ENCODE results near the gene COLEC12.
A peak's percentile ranks its signal among the peaks of the same experiment; 100 is the strongest.

COLEC12 gene

GRCh38 chr18:362311-363290 is 137.9 kb downstream of the COLEC12 start:
- peak; percentile 45 for DNase-seq (ENCODE audit: low read depth)

GRCh38 chr18:361941-362310 is 138.6 kb downstream of the COLEC12 start:
- DNase-seq (ENCODE audit: low read depth), result peak; percentile 98

GRCh38 chr18:361100-361732 is 139.3 kb downstream of the COLEC12 start:
- no peak for DNase-seq (ENCODE audit: low read depth)

DNA sequence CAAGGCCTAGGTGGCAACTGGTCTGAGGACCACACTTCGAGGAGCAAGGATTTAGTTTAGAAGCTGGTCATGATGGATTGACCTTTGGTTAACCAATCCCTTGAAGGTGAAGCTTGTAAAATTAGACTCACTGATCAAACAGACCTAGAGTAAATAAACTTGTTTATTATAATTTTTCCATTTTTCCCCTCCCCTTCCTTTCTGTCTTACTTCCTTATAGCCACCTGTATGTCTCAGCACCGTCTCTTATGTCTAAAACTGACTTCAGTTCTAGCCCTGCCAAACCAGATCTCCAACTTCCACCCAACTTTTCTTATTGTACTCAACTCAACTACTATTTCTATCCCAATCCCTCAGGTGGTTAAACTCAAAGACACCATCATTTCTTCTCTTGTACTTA is 139.8 kb downstream of the COLEC12 start:
- DNase-seq (ENCODE audit: low read depth), result no peak

- no peak for DNase-seq (ENCODE audit: low read depth)
Observed at GRCh38 chr18:356778-357177, 143.7 kb downstream of the COLEC12 start.

DNA sequence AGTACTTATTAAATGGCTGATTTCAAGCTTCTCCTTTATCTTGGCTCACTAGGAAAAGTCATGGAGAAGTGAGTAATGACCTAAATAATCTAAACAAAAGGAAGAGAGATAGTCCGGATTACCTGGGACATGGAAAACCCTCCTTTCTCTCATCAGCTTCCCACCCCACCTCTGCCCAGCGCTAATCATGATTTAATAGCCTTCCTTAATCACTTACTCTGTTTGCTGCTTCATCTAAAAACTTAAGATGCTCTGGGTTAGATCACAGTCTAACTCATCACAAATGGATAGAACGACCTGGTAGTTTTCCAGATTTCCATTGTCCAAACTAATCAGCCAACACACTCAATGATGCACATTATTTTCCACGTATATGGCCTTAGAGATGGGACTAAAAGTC is 144.8 kb downstream of the COLEC12 start:
- DNase-seq (ENCODE audit: low read depth), result no peak

DNA sequence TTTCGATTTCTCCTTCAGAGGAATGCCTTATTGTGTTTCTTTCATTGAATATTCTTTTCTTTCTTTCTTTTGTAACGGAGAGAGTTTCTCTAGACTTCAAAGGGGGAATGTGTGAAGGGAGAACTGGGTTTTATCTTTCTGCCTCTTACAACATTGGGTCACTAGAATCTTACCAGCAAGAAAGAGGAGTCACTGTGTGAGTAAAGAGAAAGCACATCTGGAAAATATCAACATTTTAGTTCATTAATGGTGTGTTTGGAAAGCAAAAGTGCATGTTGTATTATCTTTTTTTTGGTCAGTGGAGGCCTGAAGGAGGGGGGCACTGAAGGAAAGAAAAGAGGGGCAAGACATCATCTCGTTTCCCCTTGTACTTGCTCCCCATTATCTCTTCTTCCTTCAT is 146.0 kb downstream of the COLEC12 start:
- peak; percentile 59 for DNase-seq (ENCODE audit: low read depth)

GRCh38 chr18:354003-354402 is 146.5 kb downstream of the COLEC12 start:
- DNase-seq (ENCODE audit: low read depth), result peak; percentile 21

- no peak for DNase-seq (ENCODE audit: low read depth)
Observed at GRCh38 chr18:352438-352837, 148.1 kb downstream of the COLEC12 start.

- no peak for DNase-seq (ENCODE audit: low read depth)
Observed at GRCh38 chr18:350953-351572, 149.4 kb downstream of the COLEC12 start.

DNA sequence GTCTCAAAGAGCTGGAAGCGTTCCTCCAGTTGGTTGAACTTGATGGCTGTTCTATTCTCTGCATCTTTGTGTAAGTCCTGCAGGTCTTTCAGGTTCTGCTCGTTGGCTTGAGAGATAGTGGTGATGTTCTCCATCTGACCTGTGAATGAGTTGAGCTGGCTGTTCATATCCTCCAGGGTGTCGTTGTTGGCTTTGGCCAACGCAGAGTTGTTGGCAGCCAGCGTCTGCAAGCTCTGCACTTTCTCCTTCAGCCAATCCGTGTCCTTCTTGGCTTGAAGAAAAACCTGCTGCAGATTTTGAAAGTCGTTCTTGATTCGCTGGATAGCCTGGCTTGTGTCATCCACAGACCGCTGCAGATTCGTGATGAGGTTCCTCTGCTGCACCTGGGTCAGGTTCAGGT is 153.9 kb downstream of the COLEC12 start:
- no peak for DNase-seq (ENCODE audit: low read depth)

DNA sequence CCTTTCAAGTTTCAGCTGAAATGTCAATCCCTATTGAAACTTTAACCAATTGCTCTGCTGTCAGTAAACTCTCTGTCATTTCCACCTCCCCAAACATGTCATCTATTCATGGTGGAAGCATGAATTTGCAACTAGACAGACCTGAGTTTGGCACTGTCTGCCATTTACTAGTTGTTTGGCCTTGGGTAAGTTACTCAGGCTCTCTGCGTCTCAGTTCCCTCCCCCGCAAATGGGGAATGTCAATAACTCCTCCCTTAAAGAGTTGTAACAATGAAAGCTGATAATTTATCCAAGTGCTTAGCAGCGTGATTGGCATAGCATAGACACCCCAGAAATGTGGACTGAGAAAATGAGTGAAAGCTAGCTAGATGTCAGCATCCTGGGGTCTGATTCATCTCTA is 159.4 kb downstream of the COLEC12 start:
- DNase-seq (ENCODE audit: low read depth), result no peak

DNA sequence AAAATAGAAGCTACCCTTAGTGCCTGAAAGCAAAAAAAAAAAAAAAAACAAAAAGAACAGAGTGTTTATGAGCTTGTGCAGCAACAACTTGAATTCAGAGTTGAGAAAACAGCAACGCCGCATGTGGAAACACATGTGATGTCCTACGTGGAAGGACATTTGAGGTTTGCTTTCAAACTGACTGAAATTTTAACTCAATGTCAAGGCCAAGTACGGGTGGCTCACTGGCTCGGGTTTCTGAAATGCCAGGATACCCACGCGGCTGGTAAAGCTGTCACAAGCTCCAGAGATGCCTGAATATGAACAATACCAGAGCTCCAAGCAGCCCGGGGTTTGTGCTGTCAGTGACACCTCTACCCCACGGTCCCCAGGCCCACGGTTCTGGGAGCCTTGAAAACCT is 160.5 kb downstream of the COLEC12 start:
- no peak for DNase-seq (ENCODE audit: low read depth)

DNA sequence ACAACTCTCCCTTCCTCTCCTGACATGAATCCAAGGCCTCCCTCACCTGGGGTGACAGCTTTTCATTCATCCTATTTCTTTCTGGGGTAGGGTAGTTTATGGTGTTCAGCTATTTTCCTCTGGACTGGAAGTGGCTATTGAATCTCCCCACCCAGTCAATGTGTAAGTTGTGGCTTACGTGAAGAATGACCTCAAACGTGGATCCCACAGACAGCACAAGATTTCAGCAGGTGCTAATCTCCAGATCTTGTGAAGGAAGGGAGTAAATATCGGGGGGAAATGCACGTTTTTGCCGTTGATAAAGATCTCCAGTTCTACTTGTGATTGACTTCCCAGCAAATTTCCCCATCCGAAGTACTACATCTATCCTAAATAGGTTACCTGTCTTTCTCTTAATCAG is 161.3 kb downstream of the COLEC12 start:
- DNase-seq (ENCODE audit: low read depth), result no peak

DNA sequence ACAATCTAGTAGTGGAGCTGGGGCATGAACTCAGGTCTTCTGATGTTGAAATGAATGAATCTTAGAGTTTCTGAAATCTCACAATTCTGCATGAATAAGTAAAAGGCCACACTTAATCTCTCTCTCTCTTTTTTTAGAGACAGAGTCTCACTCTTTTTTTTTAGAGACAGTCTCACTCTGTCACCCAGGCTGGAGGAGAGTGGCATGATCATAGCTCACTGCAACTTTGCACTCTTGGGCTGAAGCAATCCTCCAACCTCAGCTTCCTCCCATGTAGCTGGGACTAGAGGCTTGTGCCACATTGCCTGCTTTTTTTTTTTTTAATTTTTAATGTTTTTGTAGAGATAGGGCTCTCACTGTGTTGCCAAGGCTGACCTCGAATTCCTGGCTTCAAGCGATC is 163.8 kb downstream of the COLEC12 start:
- no peak for DNase-seq (ENCODE audit: low read depth)

DNA sequence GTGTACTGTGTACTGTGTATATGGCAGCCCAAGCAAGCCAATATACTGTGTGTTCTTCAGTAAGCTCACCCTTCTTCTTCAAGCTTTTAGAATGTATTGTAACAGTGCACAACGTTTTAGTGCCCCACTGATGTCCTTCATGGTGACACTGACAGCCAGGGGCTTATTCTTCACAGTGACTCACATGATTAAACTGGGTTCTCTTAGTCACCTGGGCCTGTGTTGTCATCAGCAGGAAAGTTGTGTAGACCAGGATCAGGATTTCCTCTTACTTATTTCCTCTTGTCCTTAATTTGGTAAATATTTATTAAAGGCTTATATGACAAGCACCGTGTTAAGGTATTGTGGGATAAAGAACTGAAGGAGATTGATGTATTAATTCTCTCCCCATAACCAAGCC is 164.8 kb downstream of the COLEC12 start:
- no peak for DNase-seq (ENCODE audit: low read depth)

DNA sequence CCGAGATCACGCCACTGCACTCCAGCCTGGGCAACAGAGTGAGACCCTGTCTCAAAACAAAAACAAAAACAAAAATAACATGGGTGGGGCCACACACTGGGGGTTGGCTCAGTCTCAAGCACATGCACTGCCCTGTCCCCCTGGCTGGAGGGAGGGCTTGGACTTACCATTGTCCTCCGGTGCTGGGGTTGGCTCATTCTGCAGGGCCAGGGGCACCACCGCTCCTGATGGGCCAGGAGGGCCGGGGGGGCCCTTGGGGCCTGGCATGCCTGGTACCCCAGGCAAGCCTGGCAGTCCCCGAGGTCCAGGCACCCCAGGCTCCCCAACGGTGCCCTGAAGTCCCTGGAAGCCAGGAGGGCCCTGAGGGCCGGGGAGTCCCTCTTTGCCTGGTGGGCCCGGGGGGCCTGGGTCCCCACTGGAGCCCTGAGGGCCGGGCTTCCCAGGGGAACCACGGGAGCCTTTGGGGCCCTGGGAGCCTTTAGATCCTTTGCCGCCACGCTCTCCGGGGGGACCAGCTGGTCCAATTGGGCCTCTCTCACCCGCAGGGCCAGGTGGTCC is 165.8 kb downstream of the COLEC12 start:
- DNase-seq (ENCODE audit: low read depth), result no peak

- DNase-seq (ENCODE audit: low read depth), result peak; percentile 29
Observed at GRCh38 chr18:332721-333510, 167.6 kb downstream of the COLEC12 start.

GRCh38 chr18:332007-332406 is 168.5 kb downstream of the COLEC12 start:
- no peak for DNase-seq (ENCODE audit: low read depth)

DNA sequence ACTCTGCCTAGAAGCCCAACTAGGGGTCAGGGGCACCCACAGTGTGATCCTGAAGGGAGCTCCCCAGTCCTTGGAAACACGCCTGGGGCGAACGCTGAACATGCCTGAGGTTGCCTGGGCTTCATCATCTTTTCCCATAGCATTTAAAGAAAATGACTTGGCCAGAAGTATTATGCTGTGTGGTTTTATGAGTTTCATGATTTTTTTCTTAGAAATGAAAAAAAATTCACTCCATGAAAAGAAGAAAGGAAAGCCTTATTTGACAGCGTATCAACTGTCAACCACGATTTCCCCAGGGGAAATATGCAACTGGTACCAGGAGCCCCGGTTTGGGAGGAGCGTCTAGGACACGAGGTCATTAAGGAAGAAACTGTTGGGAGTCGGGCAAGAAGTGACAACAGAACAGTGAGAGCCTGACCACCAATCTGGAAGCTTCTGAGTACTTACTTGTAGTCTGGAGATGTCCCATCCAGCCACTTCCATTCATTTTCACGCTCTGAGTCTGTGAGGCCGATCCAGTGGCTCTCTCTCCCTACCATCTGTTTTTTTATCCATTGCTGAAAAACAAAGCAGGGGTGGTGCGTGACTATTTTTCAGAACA is 169.2 kb downstream of the COLEC12 start:
- DNase-seq (ENCODE audit: low read depth), result peak; percentile 60

GRCh38 chr18:328928-329327 is 171.6 kb downstream of the COLEC12 start:
- DNase-seq (ENCODE audit: low read depth), result no peak
